SK-N-SH (cell line): ENCODE data around the gene CEP19. TPM values are rescaled to one million over a fixed set of nuclear protein-coding genes. Genes with fewer than 3 reads are reported as not detected.
"Not testable (repeated sequence)": the region's sequence is repeated elsewhere in the genome, so short reads cannot be mapped to it uniquely, and the experiment has no call there.

Experiments
- CTCF ChIA-PET: fragments of 300-600, 350-600 bp; formaldehyde crosslinking; extraction: SDS; loops from one replicate; lab custom pipeline; 2021; lab: Yijun Ruan, JAX
- POLR2A ChIA-PET: fragments of 350-600 bp; sonication (Branson Sonifier 250); formaldehyde crosslinking; extraction: SDS; loops from one replicate; lab custom pipeline; 2020; ENCODE audit warnings: antibody characterized with exemption, inconsistent platforms; lab: Yijun Ruan, JAX
- DNase-seq: peaks from one replicate; pipeline ENCODE4 v3.0.0; 2012
- H2AFZ ChIP-seq: fragments of 200-600 bp; sonication (generic); 2 replicates; pipeline ENCODE4 v1.8.1; 2016; ENCODE audit warnings: antibody characterized with exemption, mild to moderate bottlenecking, low read depth
- H3F3A ChIP-seq: fragments of 200-600 bp; sonication (generic); replicated peaks from 2 replicates; pipeline ENCODE3; 2016; ENCODE audit warnings: antibody characterized with exemption, mild to moderate bottlenecking; ENCODE audit not compliant: insufficient read depth
- H3K27ac ChIP-seq, 2 experiments: fragments of 200-500 bp in 1 of 2; fragments of 200-600 bp in 1 of 2; sonication (Bioruptor generic) in 1 of 2; sonication (generic), shearing (Covaris generic) in 1 of 2; 2 replicates each; pipeline versions ENCODE4 v1.5.1 to v1.6.1; 2014 to 2016; ENCODE audit warnings: low read depth in 2 of 2, inconsistent platforms in 1 of 2, low read length in 1 of 2, mild to moderate bottlenecking in 1 of 2, mixed read lengths in 1 of 2
- H3K27me3 ChIP-seq: fragments of 200-600 bp; sonication (generic), shearing (Covaris generic); 2 replicates; pipeline ENCODE4 v1.6.1; 2016; ENCODE audit warnings: mixed run types; ENCODE audit not compliant: insufficient read depth
- H3K36me3 ChIP-seq, 2 experiments: fragments of 200-500 bp in 1 of 2; fragments of 200-600 bp in 1 of 2; sonication (Bioruptor generic) in 1 of 2; sonication (generic) in 1 of 2; replicated peaks in 1 of 2; 2 replicates each; pipeline versions ENCODE3 to v1.5.1; 2014 to 2016; ENCODE audit warnings: low read length in 1 of 2, mild to moderate bottlenecking in 1 of 2; ENCODE audit not compliant: insufficient read depth in 2 of 2, control insufficient read depth in 1 of 2
- H3K4me1 ChIP-seq, 2 experiments: fragments of 200-500 bp in 1 of 2; fragments of 200-600 bp in 1 of 2; sonication (Bioruptor generic) in 1 of 2; sonication (generic), shearing (Covaris generic) in 1 of 2; 2 replicates each; pipeline versions ENCODE4 v1.5.1 to v1.6.1; 2014 to 2016; ENCODE audit warnings: low read depth in 1 of 2, low read length in 1 of 2, mixed run types in 1 of 2; ENCODE audit not compliant: insufficient read depth in 2 of 2, control insufficient read depth in 1 of 2
- H3K4me2 ChIP-seq: fragments of 200-600 bp; sonication (generic), shearing (Covaris generic); 2 replicates; pipeline ENCODE4 v1.6.1; 2017; ENCODE audit warnings: mixed run types
- H3K4me3 ChIP-seq, 2 experiments: fragments of 200-500 bp in 1 of 2; fragments of 200-600 bp in 1 of 2; sonication (Bioruptor generic) in 1 of 2; sonication (generic), shearing (Covaris generic) in 1 of 2; 2 replicates each; pipeline versions ENCODE4 v1.5.1 to v1.8.1; 2014 to 2016; ENCODE audit warnings: low read depth in 2 of 2, inconsistent platforms in 1 of 2, low read length in 1 of 2, mild to moderate bottlenecking in 1 of 2, mixed read lengths in 1 of 2, moderate library complexity in 1 of 2
- H3K79me2 ChIP-seq: fragments of 200-600 bp; sonication (generic); 2 replicates; pipeline ENCODE4 v1.8.1; 2017; ENCODE audit warnings: mild to moderate bottlenecking; ENCODE audit not compliant: insufficient read depth
- H3K9ac ChIP-seq: fragments of 200-600 bp; sonication (generic); 2 replicates; pipeline ENCODE4 v1.6.1; 2017; ENCODE audit warnings: mixed run types
- H3K9me2 ChIP-seq: fragments of 200-600 bp; sonication (generic); 2 replicates; pipeline ENCODE4 v1.6.1; 2017; ENCODE audit warnings: mixed run types
- H3K9me3 ChIP-seq: fragments of 200-600 bp; sonication (generic); 2 replicates; pipeline ENCODE4 v1.6.1; 2017; ENCODE audit warnings: mixed run types, mild to moderate bottlenecking, moderate library complexity
- H4K20me1 ChIP-seq: fragments of 200-600 bp; sonication (generic); 2 replicates; pipeline ENCODE4 v1.6.1; 2017; ENCODE audit warnings: mild to moderate bottlenecking, mixed run types; ENCODE audit not compliant: insufficient read depth
- EP300 ChIP-seq, 2 experiments: IDR thresholded peaks; 2 replicates each; pipeline versions ENCODE4 v1.4.0 to v1.6.1; 2012; ENCODE audit warnings: borderline replicate concordance in 1 of 2, low read depth in 1 of 2, low read length in 1 of 2
- EZH2phosphoT487 ChIP-seq: fragments of 200-600 bp; sonication (generic); IDR thresholded peaks from 2 replicates; pipeline ENCODE4 v1.6.1; 2017; ENCODE audit warnings: low read depth, mixed run types, mild to moderate bottlenecking, antibody characterized with exemption, moderate library complexity, borderline replicate concordance
- GABPA ChIP-seq: IDR thresholded peaks from 2 replicates; pipeline ENCODE4 v1.4.0; 2012; ENCODE audit warnings: low read depth, mild to moderate bottlenecking
- MEF2A ChIP-seq: IDR thresholded peaks from 2 replicates; pipeline ENCODE4 v1.4.0; 2012; ENCODE audit warnings: low read depth, borderline replicate concordance
- POLR2AphosphoS5 ChIP-seq: IDR thresholded peaks from 2 replicates; pipeline ENCODE4 v1.6.1; 2012; ENCODE audit warnings: low read depth, low read length
- SIN3A ChIP-seq: IDR thresholded peaks from 2 replicates; pipeline ENCODE4 v1.6.1; 2012; ENCODE audit warnings: low read depth, mild to moderate bottlenecking, low read length, moderate library complexity, borderline replicate concordance
- SMC3 ChIP-seq: IDR thresholded peaks from 2 replicates; pipeline ENCODE4 v1.6.1; 2012; ENCODE audit warnings: low read depth, low read length, improper control_type of control experiment
- TCF12 ChIP-seq: IDR thresholded peaks from 2 replicates; pipeline ENCODE4 v1.4.0; 2012
- WGBS: methylation state at CpG from one replicate; pipeline ENCODE4 v1.1.6; 2017; ENCODE audit warnings: low lambda C conversion rate; 5-methylcytosine and 5-hydroxymethylcytosine counted together
- polyA plus RNA-seq, 3 experiments: library from polyadenylated mRNA; depleted of rRNA; stranded (reverse); fragments of >200 nt; gene quantifications; 2 replicates each; pipeline ENCODE4 v1.2.3, GENCODE V29; 2012
- TF ChIP-seq, protein P1 (sequence below): IDR thresholded peaks from 2 replicates; pipeline ENCODE4 v1.6.1; 2012; ENCODE audit warnings: mild to moderate bottlenecking, low read depth, low read length, moderate library complexity
- TF ChIP-seq, protein P2 (sequence below): IDR thresholded peaks from 2 replicates; pipeline ENCODE4 v1.4.0; 2012; ENCODE audit warnings: low read depth, borderline replicate concordance

Gene CEP19
- polyA plus RNA-seq, 1 of the 3 experiments (the other 2 are of a cell fraction), result 2.6 TPM

GRCh38 chr3:196721097-196721496 is 9.0 kb upstream of the CEP19 start (continued):
- TF ChIP-seq, protein P1, sequence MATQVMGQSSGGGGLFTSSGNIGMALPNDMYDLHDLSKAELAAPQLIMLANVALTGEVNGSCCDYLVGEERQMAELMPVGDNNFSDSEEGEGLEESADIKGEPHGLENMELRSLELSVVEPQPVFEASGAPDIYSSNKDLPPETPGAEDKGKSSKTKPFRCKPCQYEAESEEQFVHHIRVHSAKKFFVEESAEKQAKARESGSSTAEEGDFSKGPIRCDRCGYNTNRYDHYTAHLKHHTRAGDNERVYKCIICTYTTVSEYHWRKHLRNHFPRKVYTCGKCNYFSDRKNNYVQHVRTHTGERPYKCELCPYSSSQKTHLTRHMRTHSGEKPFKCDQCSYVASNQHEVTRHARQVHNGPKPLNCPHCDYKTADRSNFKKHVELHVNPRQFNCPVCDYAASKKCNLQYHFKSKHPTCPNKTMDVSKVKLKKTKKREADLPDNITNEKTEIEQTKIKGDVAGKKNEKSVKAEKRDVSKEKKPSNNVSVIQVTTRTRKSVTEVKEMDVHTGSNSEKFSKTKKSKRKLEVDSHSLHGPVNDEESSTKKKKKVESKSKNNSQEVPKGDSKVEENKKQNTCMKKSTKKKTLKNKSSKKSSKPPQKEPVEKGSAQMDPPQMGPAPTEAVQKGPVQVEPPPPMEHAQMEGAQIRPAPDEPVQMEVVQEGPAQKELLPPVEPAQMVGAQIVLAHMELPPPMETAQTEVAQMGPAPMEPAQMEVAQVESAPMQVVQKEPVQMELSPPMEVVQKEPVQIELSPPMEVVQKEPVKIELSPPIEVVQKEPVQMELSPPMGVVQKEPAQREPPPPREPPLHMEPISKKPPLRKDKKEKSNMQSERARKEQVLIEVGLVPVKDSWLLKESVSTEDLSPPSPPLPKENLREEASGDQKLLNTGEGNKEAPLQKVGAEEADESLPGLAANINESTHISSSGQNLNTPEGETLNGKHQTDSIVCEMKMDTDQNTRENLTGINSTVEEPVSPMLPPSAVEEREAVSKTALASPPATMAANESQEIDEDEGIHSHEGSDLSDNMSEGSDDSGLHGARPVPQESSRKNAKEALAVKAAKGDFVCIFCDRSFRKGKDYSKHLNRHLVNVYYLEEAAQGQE, result no peak
- TF ChIP-seq POLR2AphosphoS5 (no peak), SMC3 (no peak), GABPA (no peak), EP300 (IDR thresholded peaks at IDR 0.05; ENCODE audit: borderline replicate concordance in 1 of 2, low read depth in 1 of 2, low read length in 1 of 2) (no peak), TCF12 (no peak), EZH2phosphoT487 (no peak)

- POLR2A ChIA-PET, H3K4me3 ChIP-seq: not testable (repeated sequence)
These were observed 5.1 kb upstream of the CEP19 start for GRCh38 chr3:196717162-196717561.

GRCh38 chr3:196712514-196713413 is 714 bp upstream of the CEP19 start:
- Histone ChIP-seq H3K4me3 (peak overlapping the region; percentile 76 to 80), H3K9ac (peak overlapping the region; percentile 80), H3K9me2 (no peaks in the 10 kb centered on the region), H3K36me3 (peaks cover 0 to 4% of the 10 kb centered on the region in 2 experiments), H3K4me2 (peak overlapping the region; percentile 90), H2AFZ (peak overlapping the region; percentile 98), H3K9me3 (no peaks in the 10 kb centered on the region), H3K27me3 (no peaks in the 10 kb centered on the region), H3K27ac (peak overlapping the region; percentile 85 to 86), H3F3A (peaks cover 16% of the 10 kb centered on the region), H3K79me2 (peaks cover 39% of the 10 kb centered on the region; the same call in 1 of the 2 replicates), H3K4me1 (peaks cover 0 to 3% of the 10 kb centered on the region in 2 experiments; a peak in 1 of 4 replicates), H4K20me1 (no peaks in the 10 kb centered on the region)
- CTCF ChIA-PET, result interaction anchor here (0.6 to 0.7 kb wide), 2 partner anchors 27 to 104 kb away, joined by 3 read pairs; no protein-coding TSS in a partner anchor
- WGBS, result 27% methylated on average over 13 of the region's 64 CpGs
- POLR2A ChIA-PET, result interaction anchor here (0.7 to 1.7 kb wide), 4 partner anchors 27 to 155 kb away, joined by 3 to 6 read pairs (median 4); partner anchors contain the start of genes FBXO45, PAK2, SENP5 and WDR53
- 0 out of 2 replicates have a peak, but pooled peaks have one; percentile 27 for TF ChIP-seq SIN3A
- TF ChIP-seq MEF2A, result no peak
- TF ChIP-seq, protein P2, sequence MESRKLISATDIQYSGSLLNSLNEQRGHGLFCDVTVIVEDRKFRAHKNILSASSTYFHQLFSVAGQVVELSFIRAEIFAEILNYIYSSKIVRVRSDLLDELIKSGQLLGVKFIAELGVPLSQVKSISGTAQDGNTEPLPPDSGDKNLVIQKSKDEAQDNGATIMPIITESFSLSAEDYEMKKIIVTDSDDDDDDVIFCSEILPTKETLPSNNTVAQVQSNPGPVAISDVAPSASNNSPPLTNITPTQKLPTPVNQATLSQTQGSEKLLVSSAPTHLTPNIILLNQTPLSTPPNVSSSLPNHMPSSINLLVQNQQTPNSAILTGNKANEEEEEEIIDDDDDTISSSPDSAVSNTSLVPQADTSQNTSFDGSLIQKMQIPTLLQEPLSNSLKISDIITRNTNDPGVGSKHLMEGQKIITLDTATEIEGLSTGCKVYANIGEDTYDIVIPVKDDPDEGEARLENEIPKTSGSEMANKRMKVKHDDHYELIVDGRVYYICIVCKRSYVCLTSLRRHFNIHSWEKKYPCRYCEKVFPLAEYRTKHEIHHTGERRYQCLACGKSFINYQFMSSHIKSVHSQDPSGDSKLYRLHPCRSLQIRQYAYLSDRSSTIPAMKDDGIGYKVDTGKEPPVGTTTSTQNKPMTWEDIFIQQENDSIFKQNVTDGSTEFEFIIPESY, result 0 out of 2 replicates have a peak, but pooled peaks have one; percentile 5
- DNase-seq, result no peak

More at GRCh38 chr3:196717162-196717561, 5.1 kb upstream of the CEP19 start:
- H3K9ac ChIP-seq, DNase-seq, H3K4me1 ChIP-seq, H4K20me1 ChIP-seq, H3F3A ChIP-seq, H3K4me2 ChIP-seq, H3K27me3 ChIP-seq, H2AFZ ChIP-seq, CTCF ChIA-PET, H3K9me2 ChIP-seq, H3K27ac ChIP-seq: not testable (repeated sequence)
- Histone ChIP-seq H3K9me3 (peaks cover 12% of the 10 kb centered on the region; the same call in 1 of the 2 replicates), H3K79me2 (peaks cover 54% of the 10 kb centered on the region), H3K36me3 (peaks cover 5 to 32% of the 10 kb centered on the region in 2 experiments)
- WGBS, result 100% methylated on average over 3 of the region's 3 CpGs
